Skeletal muscle satellite cell (primary cell): ENCODE data around the gene STRN3.
"Not testable (repeated sequence)": the region's sequence is repeated elsewhere in the genome, so short reads cannot be mapped to it uniquely, and the experiment has no call there.

Experiments used
- H3K27me3 ChIP-seq: 2 replicates; pipeline ENCODE4 v1.7.0; 2013; ENCODE audit warnings: low read length; ENCODE audit not compliant: control insufficient read depth, insufficient read depth
- H3K36me3 ChIP-seq: 2 replicates; pipeline ENCODE4 v1.7.0; 2013; ENCODE audit warnings: mild to moderate bottlenecking, control low read depth, low read length; ENCODE audit not compliant: insufficient read depth
- H3K4me1 ChIP-seq: 2 replicates; pipeline ENCODE4 v1.7.0; 2013; ENCODE audit warnings: low read length; ENCODE audit not compliant: control insufficient read depth, insufficient read depth
- H3K4me2 ChIP-seq: 2 replicates; pipeline ENCODE4 v1.7.0; 2013; ENCODE audit warnings: mild to moderate bottlenecking, low read length
- H3K4me3 ChIP-seq: 2 replicates; pipeline ENCODE4 v1.7.0; 2013; ENCODE audit warnings: low read length
- H3K9ac ChIP-seq: 2 replicates; pipeline ENCODE4 v1.7.0; 2013; ENCODE audit warnings: mild to moderate bottlenecking, low read depth, low read length, moderate library complexity
- H3K9me3 ChIP-seq: replicated peaks from 2 replicates; pipeline ENCODE4 v1.7.0; 2013; ENCODE audit warnings: mild to moderate bottlenecking, control low read depth, low read length

The STRN3 gene

GRCh38 chr14:31013841-31014240, 12.3 kb downstream of the STRN3 start:
- Histone ChIP-seq H3K27me3 (no peaks in the 10 kb centered on the region), H3K36me3 (peaks cover 6% of the 10 kb centered on the region), H3K9ac (no peak overlapping the region), H3K9me3 (no peaks in the 10 kb centered on the region), H3K4me1 (no peaks in the 10 kb centered on the region), H3K4me3 (no peak overlapping the region), H3K4me2 (no peak overlapping the region)

DNA sequence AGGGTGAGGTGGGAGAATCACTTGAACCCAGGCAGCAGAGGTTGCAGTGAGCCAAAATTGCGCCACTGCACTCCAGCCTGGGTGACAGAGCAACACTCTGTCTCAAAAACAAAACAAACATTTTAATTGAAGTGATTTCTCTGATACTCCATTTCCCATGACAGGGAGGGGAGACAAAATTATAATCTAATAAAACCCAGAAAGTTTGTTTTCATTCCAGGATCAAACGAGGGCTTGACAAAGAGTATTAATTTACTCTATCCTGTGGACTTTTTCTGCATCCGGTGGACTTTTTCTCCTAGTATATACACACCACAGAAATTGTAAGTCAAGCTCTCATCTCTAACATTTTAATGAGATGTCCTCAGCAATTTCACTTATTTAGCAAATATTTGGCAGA, 15.2 kb downstream of the STRN3 start:
- H3K9ac ChIP-seq: no peak overlapping the region
- H3K36me3 ChIP-seq: no peaks in the 10 kb centered on the region
- H3K27me3 ChIP-seq: no peaks in the 10 kb centered on the region
- no peaks in the 10 kb centered on the region for H3K4me1 ChIP-seq
- no peaks in the 10 kb centered on the region for H3K9me3 ChIP-seq
- H3K4me2 ChIP-seq: no peak overlapping the region
- no peak overlapping the region for H3K4me3 ChIP-seq

DNA sequence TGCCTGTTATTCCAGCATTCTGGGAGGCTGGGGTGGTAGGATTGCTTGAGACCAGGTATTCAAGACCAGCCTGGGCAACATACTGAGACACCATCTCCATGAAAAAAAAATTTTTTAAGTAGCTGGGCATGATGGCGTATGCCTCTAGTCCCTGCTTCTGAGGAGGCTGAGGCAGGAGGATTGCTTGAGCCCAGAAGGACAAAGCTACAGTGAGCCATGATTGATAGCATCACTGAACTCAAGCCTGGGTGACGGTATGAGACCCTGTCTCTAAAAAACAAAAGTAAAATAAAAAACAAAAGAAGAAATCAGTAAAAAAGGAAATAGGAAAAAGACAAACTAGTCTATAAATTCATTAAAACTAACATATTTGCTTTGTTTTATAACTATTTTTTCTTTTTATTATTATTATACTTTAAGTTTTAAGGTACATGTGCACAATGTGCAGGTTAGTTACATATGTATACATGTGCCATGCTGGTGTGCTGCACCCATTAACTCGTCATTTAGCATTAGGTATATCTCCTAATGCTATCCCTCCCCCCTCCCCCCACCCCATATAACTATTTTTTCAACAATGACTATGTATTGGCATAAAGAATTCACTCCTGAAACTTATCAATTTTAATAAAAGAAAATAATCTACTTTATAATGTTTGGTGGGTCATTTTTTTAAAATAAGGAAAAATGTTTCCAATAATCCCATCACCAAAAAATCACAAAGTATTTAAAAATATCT, 16.2 kb downstream of the STRN3 start:
- H3K36me3 ChIP-seq: peaks cover 3% of the 10 kb centered on the region
- no peaks in the 10 kb centered on the region for H3K4me1 ChIP-seq
- H3K27me3 ChIP-seq: no peaks in the 10 kb centered on the region

GRCh38 chr14:31006703-31007102, 19.5 kb downstream of the STRN3 start:
- H3K36me3 ChIP-seq: peaks cover 5% of the 10 kb centered on the region

More for the DNA sequence above, 16.2 kb downstream of the STRN3 start:
- Histone ChIP-seq H3K9ac (no peak overlapping the region), H3K4me2 (no peak overlapping the region), H3K4me3 (no peak overlapping the region), H3K9me3 (no peaks in the 10 kb centered on the region)

GRCh38 chr14:31004007-31004406, 22.2 kb downstream of the STRN3 start:
- H3K4me3 ChIP-seq, H3K9me3 ChIP-seq, H3K27me3 ChIP-seq, H3K36me3 ChIP-seq, H3K4me2 ChIP-seq, H3K4me1 ChIP-seq, H3K9ac ChIP-seq: not testable (repeated sequence)

More at GRCh38 chr14:31006703-31007102, 19.5 kb downstream of the STRN3 start:
- Histone ChIP-seq H3K4me1 (no peaks in the 10 kb centered on the region), H3K9ac (no peak overlapping the region), H3K9me3 (no peaks in the 10 kb centered on the region), H3K4me2 (no peak overlapping the region), H3K4me3 (no peak overlapping the region), H3K27me3 (no peaks in the 10 kb centered on the region)

GRCh38 chr14:31003284-31003683, 22.9 kb downstream of the STRN3 start:
- peaks cover 9% of the 10 kb centered on the region for H3K36me3 ChIP-seq
- H3K4me3 ChIP-seq: no peak overlapping the region
- H3K9ac ChIP-seq: no peak overlapping the region
- no peaks in the 10 kb centered on the region for H3K27me3 ChIP-seq
- peaks cover 3% of the 10 kb centered on the region for H3K9me3 ChIP-seq
- no peaks in the 10 kb centered on the region for H3K4me1 ChIP-seq
- H3K4me2 ChIP-seq: no peak overlapping the region

DNA sequence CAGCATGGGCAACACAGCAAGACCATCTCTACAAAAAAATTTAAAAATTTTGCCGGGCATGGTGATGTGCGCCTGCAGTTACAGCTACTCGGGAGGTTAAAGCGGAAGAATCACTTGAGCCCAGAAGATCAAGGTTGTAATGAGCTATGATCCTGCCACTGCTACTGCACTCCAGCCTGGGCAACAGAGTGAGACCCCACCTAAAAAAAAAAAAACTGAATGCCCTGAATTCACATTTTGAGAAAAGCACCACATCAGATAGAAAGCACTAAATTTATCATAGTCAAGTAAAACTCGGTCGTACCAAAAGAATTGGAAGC, 24.9 kb downstream of the STRN3 start:
- H3K4me3 ChIP-seq: no peak overlapping the region
- H3K27me3 ChIP-seq: no peaks in the 10 kb centered on the region
- no peak overlapping the region for H3K9ac ChIP-seq
- H3K4me1 ChIP-seq: no peaks in the 10 kb centered on the region
- no peak overlapping the region for H3K4me2 ChIP-seq
- H3K9me3 ChIP-seq: peaks cover 6% of the 10 kb centered on the region
- H3K36me3 ChIP-seq: peaks cover 9% of the 10 kb centered on the region

DNA sequence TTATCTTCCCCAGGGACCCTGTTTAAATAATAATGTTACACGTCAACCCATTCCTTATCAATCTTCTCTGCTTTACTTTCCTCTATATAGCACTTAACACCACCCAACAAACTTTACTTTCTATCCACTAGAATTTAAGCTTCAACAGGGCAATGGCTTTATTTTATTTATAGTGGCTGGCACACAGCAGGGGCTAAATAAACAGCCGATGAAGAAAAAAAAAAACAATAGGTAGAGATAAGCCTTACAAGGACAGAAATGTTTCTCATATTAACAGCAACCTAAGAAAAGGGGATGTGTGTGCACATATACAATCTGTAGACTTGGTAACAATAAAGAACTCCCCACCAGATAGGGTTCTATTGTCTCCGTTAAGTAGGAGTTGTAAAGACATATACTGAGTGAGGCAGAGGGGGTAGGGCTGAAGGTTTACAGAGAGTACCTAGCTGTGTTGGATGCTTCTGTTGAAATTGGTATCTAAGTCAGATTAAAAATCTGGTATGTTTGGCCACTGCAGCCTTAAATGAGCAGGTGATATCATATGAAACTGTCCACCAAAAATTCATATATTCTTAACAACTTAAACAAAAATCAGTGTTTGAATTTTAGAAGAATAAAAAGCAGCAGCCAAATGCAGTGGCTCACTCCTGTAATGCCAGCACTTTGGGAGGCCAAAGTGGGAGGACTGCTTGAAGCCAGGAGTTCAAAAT, 25.4 kb downstream of the STRN3 start:
- Histone ChIP-seq H3K4me2 (no peak overlapping the region), H3K9ac (no peak overlapping the region), H3K27me3 (no peaks in the 10 kb centered on the region), H3K4me3 (no peak overlapping the region), H3K9me3 (peaks cover 6% of the 10 kb centered on the region), H3K36me3 (peaks cover 9% of the 10 kb centered on the region), H3K4me1 (peaks cover 4% of the 10 kb centered on the region)

DNA sequence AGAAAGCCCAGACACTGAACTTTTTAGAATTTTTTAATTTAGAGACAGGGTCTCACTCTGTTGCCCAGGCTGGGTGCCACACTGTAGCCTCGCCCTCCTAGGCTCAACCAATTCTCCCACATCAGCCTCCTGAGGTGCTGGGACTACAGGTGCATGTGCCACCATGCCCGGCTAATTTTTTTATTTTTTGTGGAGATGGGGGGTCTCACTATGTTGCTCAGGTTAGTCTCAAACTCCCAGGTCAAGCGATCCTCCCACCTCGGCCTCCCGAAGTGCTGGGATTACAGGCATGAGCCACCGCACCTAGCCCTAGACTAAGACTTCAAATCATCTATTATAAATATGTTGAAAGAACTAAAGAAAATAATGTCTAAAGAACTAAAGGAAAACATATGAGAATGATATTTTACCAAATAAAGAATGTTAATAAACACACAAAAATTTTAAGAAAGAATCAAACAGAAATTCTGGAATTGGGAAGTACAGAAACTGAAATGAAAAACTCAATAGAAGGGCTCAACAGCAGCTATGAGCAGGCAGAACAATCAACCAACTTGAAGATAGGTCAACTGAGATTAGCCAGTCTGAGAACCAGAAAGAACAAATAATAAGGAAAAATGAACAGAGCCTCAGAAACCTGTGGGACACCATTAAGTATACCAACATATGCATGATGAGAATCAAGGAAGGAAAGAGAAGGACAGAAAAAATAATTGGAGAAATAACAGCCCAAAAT, 27.0 kb downstream of the STRN3 start:
- H3K9me3 ChIP-seq: peaks cover 6% of the 10 kb centered on the region
- no peak overlapping the region for H3K4me3 ChIP-seq
- no peaks in the 10 kb centered on the region for H3K27me3 ChIP-seq
- H3K4me1 ChIP-seq: peaks cover 16% of the 10 kb centered on the region
- H3K9ac ChIP-seq: no peak overlapping the region
- H3K36me3 ChIP-seq: peaks cover 6% of the 10 kb centered on the region
- no peak overlapping the region for H3K4me2 ChIP-seq

- peaks cover 16% of the 10 kb centered on the region for H3K4me1 ChIP-seq
- H3K9ac ChIP-seq: no peak overlapping the region
- peaks cover 6% of the 10 kb centered on the region for H3K9me3 ChIP-seq
- H3K4me3 ChIP-seq: no peak overlapping the region
- H3K27me3 ChIP-seq: no peaks in the 10 kb centered on the region
- peaks cover 6% of the 10 kb centered on the region for H3K36me3 ChIP-seq
- H3K4me2 ChIP-seq: no peak overlapping the region
These were observed 28.0 kb downstream of the STRN3 start for GRCh38 chr14:30998100-30998706.

GRCh38 chr14:30996892-30997659, 29.1 kb downstream of the STRN3 start:
- H3K9me3 ChIP-seq: peaks cover 6% of the 10 kb centered on the region
- peaks cover 4% of the 10 kb centered on the region for H3K36me3 ChIP-seq
- H3K4me1 ChIP-seq: peaks cover 16% of the 10 kb centered on the region
- no peak overlapping the region for H3K9ac ChIP-seq
- H3K4me2 ChIP-seq: no peak overlapping the region
- H3K4me3 ChIP-seq: no peak overlapping the region
- H3K27me3 ChIP-seq: no peaks in the 10 kb centered on the region
